Esophagus muscularis mucosa (tissue), 4 donors: ENCODE data around the gene MAGIX.

ENCODE experiments used
- CTCF ChIP-seq, 3 experiments: fragments of 200-600 bp in 2 of 3; fragments of 450-650 bp in 1 of 3; sonication (generic) in 2 of 3; IDR thresholded peaks; one replicate each; pipeline ENCODE4 v1.5.1; 2017 to 2019; ENCODE audit warnings: antibody characterized with exemption in 3 of 3, mild to moderate bottlenecking in 2 of 3, moderate library complexity in 1 of 3
- EP300 ChIP-seq: sonication (generic); formaldehyde crosslinking; IDR thresholded peaks from one replicate; pipeline ENCODE4 v1.6.1; 2017; ENCODE audit warnings: antibody characterized with exemption
- POLR2A ChIP-seq: fragments of 450-650 bp; IDR thresholded peaks from one replicate; pipeline ENCODE4 v1.6.1; 2017; ENCODE audit warnings: antibody characterized with exemption, moderate library complexity, mild to moderate bottlenecking, low read depth
- POLR2AphosphoS5 ChIP-seq, 2 donors: sonication (generic); formaldehyde crosslinking; IDR thresholded peaks; one replicate each; pipeline ENCODE4 v1.6.1; 2017; ENCODE audit warnings: antibody characterized with exemption in 2 of 2

- TF ChIP-seq EP300 (no peak), CTCF (IDR thresholded peaks at IDR 0.05) (no peak), POLR2A (no peak), POLR2AphosphoS5 (IDR thresholded peaks at IDR 0.05) (no peak)
Observed at GRCh38 chrX:49203536-49203935, 41.0 kb downstream of the MAGIX start.
